ENCODE measurements around the gene MACROD2. TPM values are rescaled to one million over a fixed set of nuclear protein-coding genes. Genes with fewer than 3 reads are reported as not detected.
"Not testable (repeated sequence)": the region's sequence is repeated elsewhere in the genome, so short reads cannot be mapped to it uniquely, and the experiment has no call there.

Gene MACROD2
- total RNA-seq, 1 donor from 2014 or later, result 3.5 TPM

DNA sequence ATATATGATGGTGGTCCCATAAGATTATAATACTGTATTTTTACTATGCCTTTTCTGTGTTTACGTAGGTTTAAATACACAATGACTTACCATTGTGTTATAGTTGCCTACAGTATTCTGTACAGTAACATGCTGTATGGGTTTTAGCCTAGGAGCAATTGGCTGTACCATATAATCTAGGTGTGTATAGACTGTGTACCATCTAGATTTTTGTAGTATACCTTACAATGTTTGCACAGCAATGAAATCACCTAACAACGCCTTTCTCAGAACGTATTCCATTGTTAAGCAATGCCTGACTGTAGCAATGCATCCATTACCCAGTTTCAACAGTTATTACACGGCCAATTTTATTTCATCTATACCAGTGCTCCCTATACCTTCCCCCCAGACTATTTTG lies 10.7 kb downstream of the MACROD2 start:
- Histone ChIP-seq H3K9me3 (no peaks in the 10 kb centered on the region), H3K4me1 (no peaks in the 10 kb centered on the region), H3K27me3 (no peaks in the 10 kb centered on the region), H3K27ac (no peak overlapping the region), H3K4me3 (no peak overlapping the region), H3K36me3 (no peaks in the 10 kb centered on the region)
- TF ChIP-seq, protein P1, sequence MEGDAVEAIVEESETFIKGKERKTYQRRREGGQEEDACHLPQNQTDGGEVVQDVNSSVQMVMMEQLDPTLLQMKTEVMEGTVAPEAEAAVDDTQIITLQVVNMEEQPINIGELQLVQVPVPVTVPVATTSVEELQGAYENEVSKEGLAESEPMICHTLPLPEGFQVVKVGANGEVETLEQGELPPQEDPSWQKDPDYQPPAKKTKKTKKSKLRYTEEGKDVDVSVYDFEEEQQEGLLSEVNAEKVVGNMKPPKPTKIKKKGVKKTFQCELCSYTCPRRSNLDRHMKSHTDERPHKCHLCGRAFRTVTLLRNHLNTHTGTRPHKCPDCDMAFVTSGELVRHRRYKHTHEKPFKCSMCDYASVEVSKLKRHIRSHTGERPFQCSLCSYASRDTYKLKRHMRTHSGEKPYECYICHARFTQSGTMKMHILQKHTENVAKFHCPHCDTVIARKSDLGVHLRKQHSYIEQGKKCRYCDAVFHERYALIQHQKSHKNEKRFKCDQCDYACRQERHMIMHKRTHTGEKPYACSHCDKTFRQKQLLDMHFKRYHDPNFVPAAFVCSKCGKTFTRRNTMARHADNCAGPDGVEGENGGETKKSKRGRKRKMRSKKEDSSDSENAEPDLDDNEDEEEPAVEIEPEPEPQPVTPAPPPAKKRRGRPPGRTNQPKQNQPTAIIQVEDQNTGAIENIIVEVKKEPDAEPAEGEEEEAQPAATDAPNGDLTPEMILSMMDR (IDR thresholded peaks at IDR 0.05), result no peak
- intact Hi-C loops (cut with DNase I), result no loop called here
- DNase-seq (ENCODE audit: low spot score in 2 of 2), result no peak

DNA sequence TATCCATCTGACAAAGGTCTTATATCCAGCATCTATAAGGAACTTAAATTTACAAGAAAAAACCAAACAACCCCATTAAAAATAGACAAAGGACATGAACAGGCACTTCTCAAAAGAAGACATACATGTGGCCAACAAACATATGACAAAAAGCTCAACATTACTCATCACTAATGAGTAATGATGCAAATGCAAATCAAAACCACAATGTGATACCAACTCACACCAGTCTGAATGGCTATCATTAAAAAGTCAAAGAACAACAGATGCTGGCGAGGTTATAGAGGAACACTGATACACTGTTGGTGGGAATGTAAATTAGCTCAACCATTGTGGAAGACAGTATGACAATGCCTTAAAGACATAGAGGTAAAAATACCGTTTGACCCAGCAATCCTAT lies 13.9 kb downstream of the MACROD2 start:
- no peaks in the 10 kb centered on the region for H3K27me3 ChIP-seq
- intact Hi-C loops (cut with DNase I), result no loop called here
- TF ChIP-seq, protein P1 (IDR thresholded peaks at IDR 0.05), result no peak

DNA sequence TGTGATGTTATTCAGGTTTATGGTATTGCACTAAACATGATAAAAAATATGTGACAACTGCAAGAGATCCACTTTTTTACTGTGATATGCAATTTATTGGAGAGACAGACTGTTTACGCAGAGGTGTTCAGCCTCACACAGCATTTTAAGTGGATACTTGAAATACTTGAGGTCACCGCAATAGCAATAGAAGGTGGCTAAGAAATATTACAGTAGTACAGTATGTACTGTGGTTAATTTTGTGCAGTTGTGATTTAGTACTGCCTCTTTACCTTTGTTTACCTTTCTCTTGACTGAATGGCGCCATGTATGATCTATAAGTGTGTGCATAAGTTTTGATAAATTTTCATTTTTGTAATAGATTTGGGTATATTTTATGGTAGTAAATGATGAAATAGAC lies 17.4 kb downstream of the MACROD2 start:
- intact Hi-C loops (cut with DNase I), result no loop called here
- no peaks in the 10 kb centered on the region for H3K36me3 ChIP-seq
- peaks cover 0 to 32% of the 10 kb centered on the region in 2 donors for H3K9me3 ChIP-seq
- H3K27ac ChIP-seq, result no peak overlapping the region
- TF ChIP-seq, protein P1 (IDR thresholded peaks at IDR 0.05), result no peak
- H3K27me3 ChIP-seq, result no peaks in the 10 kb centered on the region
- H3K4me3 ChIP-seq, result no peak overlapping the region
- DNase-seq (ENCODE audit: low spot score in 2 of 2), result no peak
- H3K4me1 ChIP-seq, result no peaks in the 10 kb centered on the region

More for the DNA sequence above, 13.9 kb downstream of the MACROD2 start:
- DNase-seq (ENCODE audit: low spot score in 2 of 2), result no peak
- no peak overlapping the region for H3K27ac ChIP-seq
- H3K36me3 ChIP-seq, result no peaks in the 10 kb centered on the region
- H3K4me3 ChIP-seq, result no peak overlapping the region
- no peaks in the 10 kb centered on the region for H3K4me1 ChIP-seq
- peaks cover 0 to 11% of the 10 kb centered on the region in 2 donors for H3K9me3 ChIP-seq

DNA sequence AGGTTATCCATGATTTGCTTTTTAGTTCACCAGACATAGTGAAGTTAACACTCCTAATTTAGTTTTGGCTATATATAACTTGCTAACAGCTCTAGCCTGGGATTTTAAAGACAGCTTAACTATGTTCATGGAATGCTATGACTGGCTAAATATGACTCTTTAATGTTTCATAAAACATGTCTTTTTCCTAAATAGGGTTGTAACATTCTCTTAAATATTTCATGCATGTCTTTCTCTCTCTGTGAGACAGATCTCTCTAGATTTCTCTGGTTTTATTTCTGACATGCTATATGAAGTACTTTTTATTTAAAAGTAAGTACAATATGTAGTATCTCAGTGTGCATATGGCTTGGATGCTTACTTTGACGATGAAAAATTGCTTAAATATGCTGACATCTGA lies 35.7 kb downstream of the MACROD2 start:
- Histone ChIP-seq H3K4me1 (no peaks in the 10 kb centered on the region), H3K27me3 (no peaks in the 10 kb centered on the region), H3K36me3 (no peaks in the 10 kb centered on the region), H3K27ac (no peak overlapping the region), H3K4me3 (no peak overlapping the region), H3K9me3 (no peaks in the 10 kb centered on the region)
- TF ChIP-seq, protein P1 (IDR thresholded peaks at IDR 0.05), result no peak
- no peak for DNase-seq (ENCODE audit: low spot score in 2 of 2)
- intact Hi-C loops (cut with DNase I), result no loop called here

DNA sequence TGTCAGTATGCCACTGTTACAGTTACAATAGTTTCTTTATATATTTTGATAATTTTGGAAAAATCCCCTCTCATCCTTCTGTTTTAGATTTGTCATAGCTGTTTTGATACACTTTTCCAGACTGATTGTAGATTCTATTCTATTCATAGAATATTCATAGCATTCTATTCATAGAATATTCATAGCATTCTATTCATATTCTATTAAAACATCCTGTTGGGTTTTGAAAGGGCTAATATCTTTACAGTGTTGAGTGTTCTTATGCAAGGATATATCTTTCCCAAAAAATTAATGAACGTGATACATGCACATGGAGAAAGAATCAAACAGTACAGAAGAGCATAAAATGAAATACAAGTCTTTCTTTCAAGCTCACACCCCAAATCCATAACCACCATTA lies 38.0 kb downstream of the MACROD2 start:
- Histone ChIP-seq H3K9me3 (no peaks in the 10 kb centered on the region), H3K27ac (no peak overlapping the region), H3K36me3 (no peaks in the 10 kb centered on the region), H3K4me3 (no peak overlapping the region), H3K27me3 (no peaks in the 10 kb centered on the region), H3K4me1 (no peaks in the 10 kb centered on the region)
- TF ChIP-seq, protein P1 (IDR thresholded peaks at IDR 0.05), result no peak
- DNase-seq (ENCODE audit: low spot score in 2 of 2), result no peak
- intact Hi-C loops (cut with DNase I), result no loop called here

DNA sequence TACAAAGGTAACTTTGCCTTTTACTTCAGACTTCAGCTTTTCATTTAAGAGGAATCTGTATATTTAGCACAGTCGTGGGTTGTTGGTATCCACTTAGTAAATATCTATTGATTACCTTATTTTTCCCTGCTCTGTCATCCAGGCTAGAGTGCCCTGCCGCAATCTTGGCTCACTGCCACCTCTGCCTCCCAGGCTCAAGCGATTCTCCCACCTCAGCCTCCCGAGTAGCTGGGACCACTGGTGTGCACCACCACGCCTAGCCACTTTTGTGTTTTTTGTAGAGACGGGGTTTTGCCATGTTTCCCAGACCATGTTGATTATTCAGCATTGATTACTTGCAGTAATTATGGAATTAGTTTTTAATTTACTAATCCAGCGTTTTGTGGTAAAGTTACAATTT lies 41.3 kb downstream of the MACROD2 start:
- no peak for DNase-seq (ENCODE audit: low spot score in 2 of 2)
- no peaks in the 10 kb centered on the region for H3K9me3 ChIP-seq
- intact Hi-C loops (cut with DNase I), result no loop called here
- H3K27me3 ChIP-seq, result no peaks in the 10 kb centered on the region
- H3K36me3 ChIP-seq, result no peaks in the 10 kb centered on the region
- H3K27ac ChIP-seq, result no peak overlapping the region
- no peaks in the 10 kb centered on the region for H3K4me1 ChIP-seq
- TF ChIP-seq, protein P1 (IDR thresholded peaks at IDR 0.05), result no peak
- no peak overlapping the region for H3K4me3 ChIP-seq

DNA sequence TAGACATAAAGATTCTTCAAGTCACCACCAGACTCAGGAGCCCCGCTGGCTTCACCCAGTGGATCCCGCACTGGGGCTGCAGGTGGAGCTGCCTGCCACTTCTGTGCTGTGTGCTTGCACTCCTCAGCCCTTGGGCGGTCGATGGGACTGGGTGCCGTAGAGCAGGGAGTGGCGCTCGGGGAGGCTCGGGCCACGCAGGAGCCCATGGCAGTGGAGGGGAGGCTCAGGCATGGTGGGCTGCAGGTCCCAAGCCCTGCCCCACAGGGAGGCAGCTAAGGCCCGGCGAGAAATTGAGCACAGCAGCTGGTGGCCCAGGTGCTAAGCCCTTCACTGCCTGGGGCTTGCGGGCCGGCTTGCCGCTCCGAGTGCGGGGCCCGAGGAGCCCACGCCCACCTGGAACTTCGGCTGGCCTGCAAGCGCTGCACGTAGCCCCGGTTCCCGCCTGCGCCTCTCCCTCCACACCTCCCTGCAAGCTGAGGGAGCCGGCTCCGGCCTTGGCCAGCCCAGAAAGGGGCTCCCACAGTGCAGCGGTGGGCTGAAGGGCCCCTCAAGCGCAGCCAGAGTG lies 49.5 kb downstream of the MACROD2 start:
- H3K27ac ChIP-seq; DNase-seq (ENCODE audit: low spot score in 2 of 2); H3K36me3 ChIP-seq; H3K9me3 ChIP-seq; H3K4me3 ChIP-seq; H3K27me3 ChIP-seq; H3K4me1 ChIP-seq; intact Hi-C loops (cut with DNase I): not testable (repeated sequence)
